Mammary epithelial cell (primary cell): Measurements from ENCODE around the gene PRKAB1.
A peak's percentile ranks its signal among the peaks of the same experiment; 100 is the strongest.

Experiments used
- EZH2 ChIP-seq: IDR thresholded peaks from 2 replicates; pipeline ENCODE4 v1.6.1; 2012; ENCODE audit warnings: low read length, inconsistent platforms, borderline replicate concordance
- TF ChIP-seq, protein P1 (sequence below), 2 donors: IDR thresholded peaks in 1 of 2; conservative IDR thresholded peaks in 1 of 2; 2 replicates each; pipeline ENCODE4 v1.5.1; 2011 to 2012; ENCODE audit warnings: inconsistent platforms in 2 of 2, low read length in 2 of 2, mild to moderate bottlenecking in 2 of 2, control low read depth in 1 of 2, low read depth in 1 of 2; ENCODE audit not compliant: insufficient read depth in 1 of 2; ENCODE audit errors: extremely low read depth in 1 of 2

DNA sequence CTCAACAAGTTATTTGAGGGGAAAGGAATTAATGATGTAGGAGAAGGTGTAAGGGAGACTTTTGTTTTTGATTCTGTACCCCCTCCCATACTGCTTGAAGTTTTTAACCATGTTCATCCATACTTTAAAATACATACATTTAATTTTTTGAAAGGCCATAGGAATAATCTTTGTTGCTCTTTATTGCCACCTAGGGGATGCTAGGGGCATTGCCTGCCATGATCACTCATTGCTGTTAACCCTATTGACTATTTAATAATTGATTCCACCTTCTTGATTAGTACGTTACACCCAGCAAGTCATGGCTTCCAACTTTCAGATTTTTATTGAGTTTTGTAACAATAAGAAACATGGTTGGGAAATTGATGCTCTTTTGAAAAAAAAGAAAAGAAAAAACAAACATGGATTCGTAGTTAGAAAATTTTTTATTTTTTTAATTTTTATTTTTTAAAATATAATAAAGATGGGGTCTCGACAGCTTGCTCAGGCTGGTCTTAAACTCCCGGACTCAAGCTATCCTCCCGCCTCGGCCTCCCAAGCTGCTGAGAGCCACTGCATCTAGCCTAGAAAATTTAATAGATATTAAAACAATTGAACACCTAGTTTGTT lies 8.5 kb upstream of the PRKAB1 start:
- TF ChIP-seq, protein P1, sequence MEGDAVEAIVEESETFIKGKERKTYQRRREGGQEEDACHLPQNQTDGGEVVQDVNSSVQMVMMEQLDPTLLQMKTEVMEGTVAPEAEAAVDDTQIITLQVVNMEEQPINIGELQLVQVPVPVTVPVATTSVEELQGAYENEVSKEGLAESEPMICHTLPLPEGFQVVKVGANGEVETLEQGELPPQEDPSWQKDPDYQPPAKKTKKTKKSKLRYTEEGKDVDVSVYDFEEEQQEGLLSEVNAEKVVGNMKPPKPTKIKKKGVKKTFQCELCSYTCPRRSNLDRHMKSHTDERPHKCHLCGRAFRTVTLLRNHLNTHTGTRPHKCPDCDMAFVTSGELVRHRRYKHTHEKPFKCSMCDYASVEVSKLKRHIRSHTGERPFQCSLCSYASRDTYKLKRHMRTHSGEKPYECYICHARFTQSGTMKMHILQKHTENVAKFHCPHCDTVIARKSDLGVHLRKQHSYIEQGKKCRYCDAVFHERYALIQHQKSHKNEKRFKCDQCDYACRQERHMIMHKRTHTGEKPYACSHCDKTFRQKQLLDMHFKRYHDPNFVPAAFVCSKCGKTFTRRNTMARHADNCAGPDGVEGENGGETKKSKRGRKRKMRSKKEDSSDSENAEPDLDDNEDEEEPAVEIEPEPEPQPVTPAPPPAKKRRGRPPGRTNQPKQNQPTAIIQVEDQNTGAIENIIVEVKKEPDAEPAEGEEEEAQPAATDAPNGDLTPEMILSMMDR (conservative IDR thresholded peaks at IDR 0.05 in 1 of 2, IDR thresholded peaks at IDR 0.05 in 1 of 2; ENCODE audit: extremely low read depth in 1 of 2, insufficient read depth in 1 of 2, low read depth in 1 of 2, low read length in 2 of 2) = peak; percentile 87 to 94
- TF ChIP-seq EZH2 = no peak
